ENCODE data around the gene ZGPAT.
A peak's percentile ranks its signal among the peaks of the same experiment; 100 is the strongest.

Gene ZGPAT

GRCh38 chr20:63696628-63697356, 11.0 kb upstream of the ZGPAT start, which contains the start of gene TNFRSF6B:
TNFRSF6B (plus strand) TSS chr20:63696652; CDS start chr20:63696768, 116 bp downstream.
- Mint-ChIP-seq H3K27ac (no peak within 1 kb of the TSS), H3K4me3 (no peak within 1 kb of the TSS), H3K36me3 (ENCODE audit: low read depth) (peaks cover 5% of the 10 kb centered on the region), H3K27me3 (ENCODE audit: low read depth, poor library complexity) (no peaks in the 10 kb centered on the region), H3K9me3 (peaks cover 3% of the 10 kb centered on the region), H3K4me1 (peaks cover 24% of the 10 kb centered on the region)
- DNase-seq: peak; percentile 32
- TF ChIP-seq, protein P1, sequence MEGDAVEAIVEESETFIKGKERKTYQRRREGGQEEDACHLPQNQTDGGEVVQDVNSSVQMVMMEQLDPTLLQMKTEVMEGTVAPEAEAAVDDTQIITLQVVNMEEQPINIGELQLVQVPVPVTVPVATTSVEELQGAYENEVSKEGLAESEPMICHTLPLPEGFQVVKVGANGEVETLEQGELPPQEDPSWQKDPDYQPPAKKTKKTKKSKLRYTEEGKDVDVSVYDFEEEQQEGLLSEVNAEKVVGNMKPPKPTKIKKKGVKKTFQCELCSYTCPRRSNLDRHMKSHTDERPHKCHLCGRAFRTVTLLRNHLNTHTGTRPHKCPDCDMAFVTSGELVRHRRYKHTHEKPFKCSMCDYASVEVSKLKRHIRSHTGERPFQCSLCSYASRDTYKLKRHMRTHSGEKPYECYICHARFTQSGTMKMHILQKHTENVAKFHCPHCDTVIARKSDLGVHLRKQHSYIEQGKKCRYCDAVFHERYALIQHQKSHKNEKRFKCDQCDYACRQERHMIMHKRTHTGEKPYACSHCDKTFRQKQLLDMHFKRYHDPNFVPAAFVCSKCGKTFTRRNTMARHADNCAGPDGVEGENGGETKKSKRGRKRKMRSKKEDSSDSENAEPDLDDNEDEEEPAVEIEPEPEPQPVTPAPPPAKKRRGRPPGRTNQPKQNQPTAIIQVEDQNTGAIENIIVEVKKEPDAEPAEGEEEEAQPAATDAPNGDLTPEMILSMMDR (IDR thresholded peaks at IDR 0.05): no peak

- Mint-ChIP-seq H3K27me3 (ENCODE audit: low read depth, poor library complexity) (no peaks in the 10 kb centered on the region), H3K36me3 (ENCODE audit: low read depth) (peaks cover 5% of the 10 kb centered on the region), H3K4me1 (peaks cover 24% of the 10 kb centered on the region), H3K27ac (no peak overlapping the region), H3K4me3 (no peak overlapping the region), H3K9me3 (peaks cover 3% of the 10 kb centered on the region)
- TF ChIP-seq, protein P1 (IDR thresholded peaks at IDR 0.05): no peak
- DNase-seq: no peak
Measured at GRCh38 chr20:63697357-63697867, 10.4 kb upstream of the ZGPAT start.

DNA sequence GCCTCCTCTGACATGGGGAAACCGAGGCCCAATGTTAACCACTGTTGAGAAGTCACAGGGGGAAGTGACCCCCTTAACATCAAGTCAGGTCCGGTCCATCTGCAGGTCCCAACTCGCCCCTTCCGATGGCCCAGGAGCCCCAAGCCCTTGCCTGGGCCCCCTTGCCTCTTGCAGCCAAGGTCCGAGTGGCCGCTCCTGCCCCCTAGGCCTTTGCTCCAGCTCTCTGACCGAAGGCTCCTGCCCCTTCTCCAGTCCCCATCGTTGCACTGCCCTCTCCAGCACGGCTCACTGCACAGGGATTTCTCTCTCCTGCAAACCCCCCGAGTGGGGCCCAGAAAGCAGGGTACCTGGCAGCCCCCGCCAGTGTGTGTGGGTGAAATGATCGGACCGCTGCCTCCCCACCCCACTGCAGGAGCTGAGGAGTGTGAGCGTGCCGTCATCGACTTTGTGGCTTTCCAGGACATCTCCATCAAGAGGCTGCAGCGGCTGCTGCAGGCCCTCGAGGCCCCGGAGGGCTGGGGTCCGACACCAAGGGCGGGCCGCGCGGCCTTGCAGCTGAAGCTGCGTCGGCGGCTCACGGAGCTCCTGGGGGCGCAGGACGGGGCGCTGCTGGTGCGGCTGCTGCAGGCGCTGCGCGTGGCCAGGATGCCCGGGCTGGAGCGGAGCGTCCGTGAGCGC, 9.8 kb upstream of the ZGPAT start:
- peak overlapping the region; percentile 18 for H3K4me3 Mint-ChIP-seq
- no peak overlapping the region for H3K27ac Mint-ChIP-seq
- peaks cover 24% of the 10 kb centered on the region for H3K4me1 Mint-ChIP-seq
- TF ChIP-seq, protein P1 (IDR thresholded peaks at IDR 0.05): no peak
- H3K9me3 Mint-ChIP-seq: peaks cover 3% of the 10 kb centered on the region
- H3K36me3 Mint-ChIP-seq (ENCODE audit: low read depth): peaks cover 5% of the 10 kb centered on the region
- no peak for DNase-seq
- no peaks in the 10 kb centered on the region for H3K27me3 Mint-ChIP-seq (ENCODE audit: low read depth, poor library complexity)

- Mint-ChIP-seq H3K36me3 (ENCODE audit: low read depth) (peaks cover 1% of the 10 kb centered on the region), H3K4me1 (peaks cover 24% of the 10 kb centered on the region), H3K27me3 (ENCODE audit: low read depth, poor library complexity) (no peaks in the 10 kb centered on the region), H3K9me3 (peaks cover under 1% of the 10 kb centered on the region), H3K27ac (no peak overlapping the region), H3K4me3 (no peak overlapping the region)
- no peak for DNase-seq
- TF ChIP-seq, protein P1 (IDR thresholded peaks at IDR 0.05): no peak
Measured at GRCh38 chr20:63698739-63699465, 8.9 kb upstream of the ZGPAT start.

DNA sequence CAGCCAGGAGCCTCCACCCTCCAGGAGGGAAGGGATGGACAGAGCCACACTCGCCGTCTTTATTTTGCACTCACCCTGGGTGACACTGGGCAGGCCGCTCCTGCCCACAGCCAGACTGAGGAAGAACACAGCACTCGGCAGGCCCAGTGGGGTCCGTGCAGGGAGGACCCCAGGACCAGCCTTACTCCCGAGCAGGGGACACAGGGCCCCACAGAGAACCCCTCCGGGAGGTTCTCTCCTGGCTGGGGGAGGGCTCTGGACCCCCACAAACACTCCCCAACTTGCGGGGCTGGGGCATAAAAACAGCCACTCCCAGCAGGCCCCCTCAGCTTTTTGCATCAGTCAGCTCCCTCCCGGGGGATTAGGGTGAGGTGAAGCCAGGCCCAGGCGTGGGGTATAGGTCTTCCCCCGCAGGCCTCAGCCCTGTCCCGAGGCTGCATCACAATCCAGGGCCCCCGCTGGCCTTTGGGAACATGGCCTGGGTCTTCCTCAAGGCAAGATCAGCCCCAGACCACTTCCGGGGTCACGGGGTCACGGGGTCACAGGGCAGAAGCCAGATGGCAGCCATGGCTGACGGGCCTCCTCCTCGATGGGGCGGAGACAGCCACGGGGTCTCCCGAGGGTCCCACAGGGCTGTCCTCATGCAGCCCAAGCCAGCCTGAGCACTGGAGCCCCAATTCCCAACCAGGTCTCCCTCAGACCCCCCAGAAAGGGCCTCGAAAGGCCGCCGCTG, 8.2 kb upstream of the ZGPAT start:
- Mint-ChIP-seq H3K36me3 (ENCODE audit: low read depth) (peaks cover under 1% of the 10 kb centered on the region), H3K27ac (no peak overlapping the region), H3K4me1 (peaks cover 24% of the 10 kb centered on the region), H3K9me3 (no peaks in the 10 kb centered on the region), H3K4me3 (no peak overlapping the region), H3K27me3 (ENCODE audit: low read depth, poor library complexity) (no peaks in the 10 kb centered on the region)
- TF ChIP-seq, protein P1 (IDR thresholded peaks at IDR 0.05): no peak
- peak; percentile 65 for DNase-seq
